Hematopoietic multipotent progenitor cell treated with erythropoietin and hydrocortisone succinate and interleukin-3 and kit ligand, for 8 days (in vitro differentiated cells): ENCODE measurements around the gene C16orf78.
"Not testable (repeated sequence)": the region's sequence is repeated elsewhere in the genome, so short reads cannot be mapped to it uniquely, and the experiment has no call there.

Source experiments
- DNase-seq: peaks from one replicate; pipeline ENCODE4 v3.0.0-alpha.2; 2015

Gene C16orf78

DNA sequence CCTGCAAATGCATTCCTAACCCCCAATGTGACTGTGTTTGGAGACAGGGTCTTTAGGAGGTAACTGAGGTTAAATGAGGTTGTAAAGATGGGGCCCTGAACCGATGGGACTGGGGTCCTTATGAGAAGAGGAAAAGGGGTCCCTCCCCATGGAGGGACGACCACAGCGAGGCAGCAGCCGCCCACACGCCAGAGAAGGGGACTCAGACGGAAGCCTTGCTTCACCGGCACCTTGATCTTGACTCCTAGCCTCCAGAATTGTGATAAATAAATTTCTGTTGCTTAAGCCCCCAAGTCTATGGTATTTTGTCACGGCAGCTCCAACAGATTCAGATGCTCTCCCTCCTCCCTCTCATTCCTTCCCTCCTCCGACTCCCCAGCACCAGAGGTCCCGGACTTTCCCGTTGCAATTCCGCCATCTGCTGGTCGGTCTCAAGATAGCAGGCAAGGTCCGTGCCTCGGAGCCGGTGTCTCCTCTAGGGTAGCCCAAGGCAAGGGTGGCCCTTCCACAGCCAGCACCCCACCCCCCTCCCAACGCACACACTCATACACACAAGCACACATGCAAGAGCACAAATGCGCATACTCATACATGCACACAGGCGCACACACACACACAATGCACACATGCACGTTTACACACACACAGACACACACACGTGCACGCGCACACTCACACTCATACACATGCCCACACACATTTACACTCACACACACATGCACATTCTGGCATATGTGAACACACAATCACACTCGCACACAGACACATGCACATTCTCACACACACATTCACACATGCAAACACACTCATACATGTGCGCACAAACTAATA lies 23.1 kb upstream of the C16orf78 start:
- peak; percentile 45 for DNase-seq

GRCh38 chr16:49351096-49351487 lies 22.5 kb upstream of the C16orf78 start:
- DNase-seq: no peak

- DNase-seq: peak; percentile 3
These were observed 20.7 kb upstream of the C16orf78 start for GRCh38 chr16:49352892-49353291.

DNA sequence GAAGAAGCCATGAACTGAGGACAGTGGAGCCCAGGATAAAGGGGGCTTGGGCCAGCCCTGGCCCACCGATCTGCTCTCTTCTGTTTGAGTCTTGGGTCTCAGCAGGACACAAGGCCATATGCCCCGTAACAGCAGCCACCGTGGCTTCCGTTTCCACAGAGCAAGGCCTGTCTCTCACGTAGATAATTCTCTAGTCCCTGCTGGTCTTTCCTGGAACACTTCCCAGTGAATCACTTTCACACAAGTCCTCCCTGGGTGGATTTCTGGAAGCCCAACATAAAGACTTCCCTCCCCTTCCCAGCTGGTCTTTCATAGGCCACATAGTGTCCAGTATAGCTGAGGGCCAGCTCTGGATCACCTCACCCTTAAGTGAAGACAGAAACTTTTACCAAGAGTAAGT lies 19.9 kb upstream of the C16orf78 start:
- DNase-seq: no peak

DNA sequence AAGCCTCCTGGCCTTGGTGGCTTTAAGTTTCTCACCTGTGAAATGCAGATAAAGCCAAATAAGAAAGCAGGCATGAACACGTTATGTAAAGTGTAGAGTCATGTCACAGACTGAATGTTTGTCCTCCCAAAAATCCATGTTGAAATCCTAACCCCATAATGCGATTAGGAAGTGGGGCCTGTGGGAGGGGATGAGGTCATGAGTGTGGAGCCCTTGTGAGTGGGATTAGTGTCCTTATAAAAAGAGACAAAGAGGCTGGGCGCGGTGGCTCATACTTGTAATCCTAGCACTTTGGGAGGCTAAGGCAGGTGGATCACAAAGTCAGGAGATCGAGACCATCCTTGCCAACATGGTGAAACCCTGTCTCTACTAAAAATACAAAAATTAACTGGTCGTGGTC lies 19.5 kb upstream of the C16orf78 start:
- no peak for DNase-seq

GRCh38 chr16:49354991-49355390 lies 18.6 kb upstream of the C16orf78 start:
- DNase-seq: no peak

GRCh38 chr16:49355933-49356665 lies 17.5 kb upstream of the C16orf78 start:
- DNase-seq: no peak

DNA sequence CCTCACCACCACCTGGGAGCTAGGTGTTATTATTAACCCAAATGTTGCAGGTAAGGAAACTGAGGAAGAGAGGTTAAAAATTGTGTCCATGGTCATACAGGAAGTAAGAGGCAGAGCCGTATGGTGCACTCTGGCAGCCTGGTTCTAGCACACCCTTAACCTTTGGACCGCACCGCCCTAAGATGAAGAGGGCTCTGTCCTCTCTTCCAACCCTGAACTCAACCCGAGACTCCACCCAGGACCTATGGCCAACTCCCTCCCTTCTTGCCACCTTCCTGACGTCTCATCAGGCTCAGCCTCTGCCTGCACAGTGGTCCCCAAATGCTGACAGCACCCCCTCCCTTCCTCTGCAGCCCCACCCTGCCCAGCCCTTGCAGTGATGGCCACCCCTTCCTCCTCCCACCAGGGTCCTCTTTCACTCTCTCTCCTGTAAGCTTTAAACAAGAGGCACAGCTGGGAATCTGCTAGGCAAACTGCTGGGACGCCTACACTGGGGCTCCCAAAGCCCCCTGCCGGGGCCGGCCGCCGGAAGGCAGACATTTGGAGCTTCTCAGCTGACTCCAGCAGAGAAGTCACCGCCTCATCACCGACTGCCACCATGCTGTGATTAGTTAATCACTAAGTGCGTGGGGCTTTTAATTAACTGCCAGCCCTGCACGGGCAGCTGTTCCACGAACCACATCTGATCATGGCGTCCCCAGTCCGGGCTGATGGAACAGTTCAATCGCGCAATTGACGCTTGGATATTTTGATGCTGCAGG lies 16.7 kb upstream of the C16orf78 start:
- no peak for DNase-seq

DNA sequence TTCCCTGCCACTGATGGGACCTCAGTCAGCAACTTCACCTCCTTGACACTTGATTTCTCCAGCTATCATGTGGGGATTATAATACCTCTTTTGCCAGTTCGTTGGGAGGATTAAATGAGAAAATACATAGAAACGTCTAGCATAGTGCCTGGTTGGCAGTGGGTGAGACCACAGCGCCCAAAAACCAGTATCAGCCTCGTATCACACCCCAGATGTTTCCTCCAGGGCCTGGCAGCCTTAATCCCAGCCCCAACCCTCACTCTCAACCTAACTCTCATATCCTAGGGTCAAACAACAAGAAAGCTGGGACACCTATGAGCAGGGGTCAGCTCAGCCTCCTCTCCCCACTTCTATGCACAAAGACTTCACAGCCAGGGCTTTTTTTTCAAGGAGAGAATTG lies 14.0 kb upstream of the C16orf78 start:
- no peak for DNase-seq

- not testable (repeated sequence) for DNase-seq
These were observed 11.9 kb upstream of the C16orf78 start for GRCh38 chr16:49361731-49362130.

DNA sequence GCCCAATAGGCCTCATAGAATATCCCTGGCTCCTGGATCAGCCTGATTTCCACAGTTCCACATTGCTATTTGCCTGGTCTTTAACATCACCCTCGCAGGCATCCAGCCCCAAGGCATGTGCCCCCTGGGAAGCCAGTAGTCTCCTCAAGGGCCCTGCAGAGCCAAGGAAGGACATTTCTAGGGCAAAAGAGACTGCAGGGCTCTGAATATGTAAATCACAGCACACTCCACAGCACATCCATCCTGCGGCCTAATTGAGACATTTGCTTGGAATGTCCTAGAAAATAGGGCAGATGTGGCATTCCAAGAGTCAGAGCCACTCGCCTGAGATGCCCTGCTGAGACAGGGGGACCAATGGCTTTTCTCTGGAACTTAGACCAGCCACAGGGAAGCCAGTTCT lies 11.4 kb upstream of the C16orf78 start:
- DNase-seq: no peak

- DNase-seq: no peak
These were observed 7.7 kb upstream of the C16orf78 start for GRCh38 chr16:49365711-49366509.

DNA sequence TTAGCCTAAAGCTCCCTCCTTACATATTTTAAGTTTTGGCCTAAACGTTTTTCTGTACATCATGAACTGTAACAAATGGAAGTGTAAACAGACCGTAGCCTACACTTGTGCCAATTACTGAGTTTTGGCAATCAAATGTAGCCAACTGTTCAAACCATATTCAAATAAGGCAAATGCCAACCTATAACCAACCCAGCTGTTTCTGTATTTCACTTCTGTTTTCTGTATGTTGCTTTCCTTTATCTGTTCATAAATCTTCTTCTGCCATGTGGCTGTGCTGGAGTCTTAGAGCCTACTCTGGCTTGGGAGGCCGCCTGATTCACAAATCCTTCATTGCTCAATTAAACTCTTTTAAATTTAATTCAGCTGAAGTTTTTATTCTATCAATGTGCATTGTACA lies 6.9 kb upstream of the C16orf78 start:
- DNase-seq: no peak

GRCh38 chr16:49369651-49370611 lies 3.7 kb upstream of the C16orf78 start:
- no peak for DNase-seq

GRCh38 chr16:49376206-49376605 lies 2.6 kb downstream of the C16orf78 start:
- no peak for DNase-seq

- DNase-seq: no peak
These were observed 3.7 kb downstream of the C16orf78 start for GRCh38 chr16:49377196-49377755.

- no peak for DNase-seq
These were observed 4.6 kb downstream of the C16orf78 start for GRCh38 chr16:49378238-49378637.

DNA sequence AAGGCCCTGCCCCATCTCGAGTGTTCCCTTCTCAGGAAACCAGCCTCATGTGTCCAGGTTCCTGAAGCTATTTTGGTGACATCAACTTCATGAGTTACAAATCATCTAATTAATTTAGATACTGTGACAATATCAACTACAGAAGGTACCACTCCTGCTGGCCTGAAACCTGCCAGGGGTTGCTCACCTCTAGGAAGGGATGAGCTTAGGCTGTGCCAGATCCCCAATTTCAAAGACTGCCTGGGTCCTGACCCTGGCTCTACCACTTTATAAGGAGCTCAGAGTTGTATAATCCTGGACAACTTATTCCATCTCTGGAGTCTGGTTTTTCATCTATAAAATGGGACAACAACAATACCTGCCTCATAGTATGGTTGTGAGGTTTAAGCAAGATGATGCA lies 5.2 kb downstream of the C16orf78 start:
- no peak for DNase-seq

GRCh38 chr16:49382916-49383315 lies 9.3 kb downstream of the C16orf78 start:
- DNase-seq: peak; percentile 9

DNA sequence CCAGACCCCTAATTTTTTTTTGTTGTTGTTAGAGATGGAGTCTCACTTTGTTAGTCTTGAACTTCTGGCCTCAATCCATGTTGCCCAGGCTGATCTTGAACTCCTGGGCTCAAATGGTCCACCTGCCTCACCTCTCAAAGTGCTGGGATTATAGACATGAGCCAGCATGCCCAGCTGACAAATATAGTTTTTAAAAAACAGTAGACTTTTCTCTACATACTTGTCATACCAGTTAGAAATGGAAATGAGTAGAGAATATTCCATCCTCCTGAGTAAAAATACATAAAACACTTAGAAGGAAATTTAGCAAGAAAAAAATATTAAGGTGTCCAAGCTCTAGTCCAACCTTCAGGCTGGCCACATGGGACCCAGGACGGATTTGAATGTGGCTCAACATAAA lies 21.4 kb downstream of the C16orf78 start:
- no peak for DNase-seq

DNA sequence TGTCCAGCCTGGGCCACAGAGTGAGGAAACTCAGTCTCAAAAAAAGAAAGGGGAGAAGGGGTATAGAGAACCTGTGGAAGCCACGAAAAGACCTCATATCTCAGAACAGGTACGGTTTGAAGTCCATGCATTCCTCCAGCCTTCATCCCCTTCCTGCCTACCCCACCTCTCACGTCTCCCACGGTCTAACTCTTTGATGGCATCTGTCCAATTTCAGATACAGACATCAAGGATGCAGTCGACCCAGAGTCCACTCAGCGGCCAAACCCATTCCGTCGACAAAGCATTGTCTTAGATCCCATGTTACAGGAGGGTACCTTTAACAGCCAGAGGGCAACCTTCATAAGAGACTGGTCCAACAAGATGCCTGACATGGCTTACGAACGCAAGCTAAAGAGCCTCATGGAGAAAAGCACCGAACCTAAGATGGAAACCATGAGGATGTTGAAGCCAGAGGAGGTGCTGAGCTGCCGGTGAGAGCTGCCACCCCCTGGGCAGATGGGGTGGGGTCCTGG lies 22.7 kb downstream of the C16orf78 start:
- DNase-seq: no peak
